HG02852 (cell line): ENCODE data around the gene COL16A1.

Source experiments
- ATAC-seq: cut with Tn5 transposase; IDR thresholded peaks from one replicate; pipeline ENCODE4 v1.9.1; 2021; ENCODE audit warnings: mild to moderate bottlenecking, moderate library complexity; ENCODE audit not compliant: unreplicated experiment

Gene COL16A1

GRCh38 chr1:31627301-31627929 lies 76.4 kb downstream of the COL16A1 start:
- ATAC-seq: no peak

DNA sequence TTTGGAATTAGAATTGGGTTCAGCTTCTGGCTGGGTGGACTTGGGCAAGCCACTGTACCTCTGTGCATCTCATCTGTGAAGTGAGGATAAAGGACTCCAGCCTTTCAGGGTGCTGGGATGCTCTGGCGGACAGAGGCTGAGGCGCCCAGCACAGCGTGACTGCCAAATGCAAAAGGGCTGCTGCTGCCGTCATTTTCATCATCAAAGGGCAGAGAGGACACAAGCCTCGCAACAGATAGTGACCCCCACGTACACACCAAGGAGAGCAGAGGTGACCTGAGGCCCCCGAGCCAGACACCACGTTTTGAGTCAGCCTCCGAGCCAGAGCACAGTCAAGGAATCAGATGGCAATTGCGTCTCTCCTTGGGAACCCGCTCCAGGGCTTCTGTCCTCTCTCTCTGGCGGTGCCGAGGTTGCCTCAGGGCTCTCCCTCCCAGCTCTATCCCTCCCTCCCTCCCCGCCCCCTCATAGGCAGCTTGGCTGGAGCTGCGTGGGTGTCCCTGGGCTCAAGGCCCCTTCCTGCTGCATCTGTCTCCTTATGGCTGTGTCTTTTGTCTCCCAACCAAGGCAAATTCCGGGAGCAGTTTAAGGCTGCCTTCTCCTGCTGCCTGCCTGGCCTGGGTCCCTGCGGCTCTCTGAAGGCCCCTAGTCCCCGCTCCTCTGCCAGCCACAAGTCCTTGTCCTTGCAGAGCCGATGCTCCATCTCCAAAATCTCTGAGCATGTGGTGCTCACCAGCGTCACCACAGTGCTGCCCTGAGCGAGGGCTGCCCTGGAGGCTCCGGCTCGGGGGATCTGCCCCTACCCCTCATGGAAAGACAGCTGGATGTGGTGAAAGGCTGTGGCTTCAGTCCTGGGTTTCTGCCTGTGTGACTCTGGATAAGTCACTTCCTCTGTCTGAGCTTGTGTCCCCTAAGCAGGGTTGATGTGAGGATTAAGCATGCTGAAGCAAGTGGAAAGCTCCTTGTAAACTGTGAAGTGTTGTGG lies 77.3 kb downstream of the COL16A1 start:
- no peak for ATAC-seq

GRCh38 chr1:31625561-31626222 lies 78.1 kb downstream of the COL16A1 start:
- no peak for ATAC-seq

DNA sequence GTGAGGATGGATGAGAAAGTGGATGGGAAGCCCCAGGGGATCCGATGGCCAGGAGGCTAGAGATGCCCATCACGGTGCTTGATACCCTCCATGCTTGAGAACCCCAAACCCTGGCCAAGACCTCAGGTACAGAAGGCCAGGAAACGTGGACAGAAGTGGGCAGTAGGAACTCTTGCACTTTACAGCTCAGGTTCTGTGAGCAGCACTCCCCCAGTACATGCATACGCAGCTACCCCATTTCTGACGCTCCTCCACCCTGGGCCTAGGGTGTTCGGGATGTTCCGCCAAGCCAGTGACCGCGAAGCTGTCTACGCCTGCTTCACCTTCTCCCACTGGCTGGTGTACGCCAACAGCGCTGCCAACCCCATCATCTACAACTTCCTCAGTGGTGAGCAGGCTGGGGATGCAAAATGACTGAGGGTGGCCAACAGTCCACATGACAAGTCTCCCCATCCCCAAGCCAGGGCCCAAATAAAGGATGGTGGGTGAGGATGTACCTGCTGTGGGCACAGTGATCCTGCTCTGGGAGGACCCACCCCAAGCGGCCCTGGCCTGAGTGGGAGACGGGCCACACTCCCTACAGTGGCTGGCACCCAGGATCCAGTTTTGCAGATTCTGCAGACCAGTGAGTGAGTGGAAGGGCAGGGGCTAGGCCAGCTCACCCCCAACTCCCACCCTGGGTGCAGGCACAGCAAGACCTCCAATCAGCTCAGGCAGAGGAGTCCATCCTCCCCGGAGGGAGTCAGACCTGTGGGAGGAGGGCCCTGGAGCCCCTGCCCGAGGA lies 78.9 kb downstream of the COL16A1 start:
- no peak for ATAC-seq

DNA sequence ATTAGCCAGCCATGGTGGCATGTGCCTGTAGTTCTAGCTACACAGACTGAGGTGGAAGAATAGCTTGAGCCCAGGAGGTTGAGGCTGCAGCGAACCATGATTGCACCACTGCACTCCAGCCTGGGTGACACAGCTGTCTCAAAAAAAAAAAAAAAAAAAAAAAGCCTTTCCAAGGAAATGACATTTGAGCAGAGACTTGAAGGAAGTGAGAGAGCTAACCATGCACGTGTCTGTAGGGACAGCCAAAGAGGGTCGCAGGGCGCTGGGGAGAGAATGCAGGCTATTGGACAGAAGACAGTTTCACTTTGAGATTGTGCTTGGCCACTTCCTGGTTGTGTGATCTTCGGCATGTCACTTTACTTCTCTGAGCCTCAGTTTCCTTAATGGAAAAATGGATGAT lies 79.5 kb downstream of the COL16A1 start:
- ATAC-seq: no peak

DNA sequence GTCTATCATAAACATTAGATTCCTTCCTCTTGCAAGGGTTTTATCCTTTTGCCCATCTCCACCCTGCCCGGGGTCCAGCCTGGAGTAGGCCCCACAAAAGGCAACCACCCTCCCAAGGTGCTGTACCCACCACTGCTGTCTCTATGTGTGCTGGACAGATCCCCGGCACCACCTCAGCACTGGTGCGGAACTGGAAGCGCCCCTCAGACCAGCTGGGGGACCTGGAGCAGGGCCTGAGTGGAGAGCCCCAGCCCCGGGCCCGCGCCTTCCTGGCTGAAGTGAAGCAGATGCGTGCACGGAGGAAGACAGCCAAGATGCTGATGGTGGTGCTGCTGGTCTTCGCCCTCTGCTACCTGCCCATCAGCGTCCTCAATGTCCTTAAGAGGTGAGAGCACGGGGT lies 80.5 kb downstream of the COL16A1 start:
- no peak for ATAC-seq

DNA sequence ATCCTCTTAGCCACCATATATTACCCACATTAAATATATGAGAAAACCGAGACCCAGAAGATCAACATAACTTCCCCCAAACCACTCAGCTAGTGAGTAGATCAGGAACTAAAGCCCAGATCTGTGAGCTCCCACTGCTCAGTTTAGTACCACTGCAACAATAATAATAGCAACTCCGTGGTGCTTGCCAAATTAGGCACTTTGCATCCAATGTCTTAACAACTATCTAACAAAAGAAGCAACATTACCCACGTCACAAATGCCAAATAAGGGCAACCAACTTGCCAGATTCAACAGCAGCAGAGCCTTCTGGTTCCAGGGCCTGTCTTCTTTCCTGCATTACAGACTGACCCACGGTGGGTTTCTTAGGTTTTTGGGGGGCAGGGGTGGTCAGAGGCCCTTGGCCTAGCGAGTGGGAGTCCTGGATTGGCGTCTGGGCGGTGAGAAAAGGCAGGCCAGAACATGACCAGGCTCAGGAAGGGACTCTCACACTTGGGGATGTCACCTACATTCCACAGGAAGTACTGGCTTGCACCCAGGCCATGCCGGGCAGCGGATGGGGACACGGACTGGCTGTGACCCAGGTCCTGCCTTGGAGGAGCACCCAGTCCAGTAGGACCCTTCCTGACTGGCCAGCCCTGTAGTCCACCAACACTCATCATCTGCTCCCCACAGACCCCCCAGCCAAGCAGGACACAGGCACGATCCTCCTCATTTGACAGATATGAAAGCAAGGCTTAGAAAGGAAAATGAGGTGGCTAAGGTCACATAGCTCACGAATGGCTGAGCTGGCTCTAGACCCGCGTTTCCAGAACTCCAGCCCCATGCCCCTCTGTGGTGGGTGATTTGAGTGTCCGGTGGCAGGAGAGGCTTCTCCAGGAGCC lies 81.7 kb downstream of the COL16A1 start:
- no peak for ATAC-seq

DNA sequence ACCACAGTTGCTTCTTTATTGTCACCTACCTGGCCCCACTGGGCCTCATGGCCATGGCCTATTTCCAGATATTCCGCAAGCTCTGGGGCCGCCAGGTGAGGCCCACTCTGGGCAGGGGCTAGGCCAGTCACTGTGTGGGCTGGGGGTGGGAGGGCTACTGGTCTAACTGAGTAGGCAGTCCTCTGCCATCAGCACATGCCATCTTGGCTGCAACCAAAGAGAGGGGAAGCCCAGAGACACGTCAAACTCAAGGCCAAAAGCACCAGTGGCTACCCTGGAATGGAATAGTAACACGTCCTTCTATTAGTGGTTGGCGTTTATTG lies 82.4 kb downstream of the COL16A1 start:
- no peak for ATAC-seq

GRCh38 chr1:31620631-31621497 lies 83.0 kb downstream of the COL16A1 start:
- no peak for ATAC-seq

DNA sequence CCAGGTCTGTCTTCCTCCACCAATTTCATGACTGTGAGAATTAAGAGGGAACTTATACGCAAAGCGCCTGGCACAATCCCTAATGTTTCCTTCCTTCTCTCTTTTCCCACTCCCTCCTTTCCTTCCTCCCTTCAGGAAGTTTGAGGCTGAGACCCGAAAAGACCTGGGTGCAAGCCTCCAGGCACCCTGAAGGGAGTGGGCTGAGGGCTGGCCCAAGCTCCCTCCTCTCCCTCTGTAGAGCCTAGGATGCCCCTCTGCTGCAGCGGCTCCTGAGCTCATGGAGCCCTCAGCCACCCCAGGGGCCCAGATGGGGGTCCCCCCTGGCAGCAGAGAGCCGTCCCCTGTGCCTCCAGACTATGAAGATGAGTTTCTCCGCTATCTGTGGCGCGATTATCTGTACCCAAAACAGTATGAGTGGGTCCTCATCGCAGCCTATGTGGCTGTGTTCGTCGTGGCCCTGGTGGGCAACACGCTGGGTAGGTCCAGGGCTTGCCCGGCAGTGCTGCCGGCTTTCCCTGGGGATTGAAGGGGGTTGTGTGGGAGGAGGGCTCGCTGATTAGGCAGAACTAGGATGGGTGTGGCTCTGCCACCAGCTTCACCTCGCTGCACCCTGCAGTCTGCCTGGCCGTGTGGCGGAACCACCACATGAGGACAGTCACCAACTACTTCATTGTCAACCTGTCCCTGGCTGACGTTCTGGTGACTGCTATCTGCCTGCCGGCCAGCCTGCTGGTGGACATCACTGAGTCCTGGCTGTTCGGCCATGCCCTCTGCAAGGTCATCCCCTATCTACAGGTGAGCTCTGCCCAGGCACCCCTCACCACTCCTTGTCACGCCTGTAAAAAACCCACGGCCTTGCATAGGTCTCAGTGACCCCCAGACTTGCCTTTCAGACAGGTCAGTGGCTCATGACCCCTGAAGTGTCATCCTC lies 84.6 kb downstream of the COL16A1 start:
- no peak for ATAC-seq

DNA sequence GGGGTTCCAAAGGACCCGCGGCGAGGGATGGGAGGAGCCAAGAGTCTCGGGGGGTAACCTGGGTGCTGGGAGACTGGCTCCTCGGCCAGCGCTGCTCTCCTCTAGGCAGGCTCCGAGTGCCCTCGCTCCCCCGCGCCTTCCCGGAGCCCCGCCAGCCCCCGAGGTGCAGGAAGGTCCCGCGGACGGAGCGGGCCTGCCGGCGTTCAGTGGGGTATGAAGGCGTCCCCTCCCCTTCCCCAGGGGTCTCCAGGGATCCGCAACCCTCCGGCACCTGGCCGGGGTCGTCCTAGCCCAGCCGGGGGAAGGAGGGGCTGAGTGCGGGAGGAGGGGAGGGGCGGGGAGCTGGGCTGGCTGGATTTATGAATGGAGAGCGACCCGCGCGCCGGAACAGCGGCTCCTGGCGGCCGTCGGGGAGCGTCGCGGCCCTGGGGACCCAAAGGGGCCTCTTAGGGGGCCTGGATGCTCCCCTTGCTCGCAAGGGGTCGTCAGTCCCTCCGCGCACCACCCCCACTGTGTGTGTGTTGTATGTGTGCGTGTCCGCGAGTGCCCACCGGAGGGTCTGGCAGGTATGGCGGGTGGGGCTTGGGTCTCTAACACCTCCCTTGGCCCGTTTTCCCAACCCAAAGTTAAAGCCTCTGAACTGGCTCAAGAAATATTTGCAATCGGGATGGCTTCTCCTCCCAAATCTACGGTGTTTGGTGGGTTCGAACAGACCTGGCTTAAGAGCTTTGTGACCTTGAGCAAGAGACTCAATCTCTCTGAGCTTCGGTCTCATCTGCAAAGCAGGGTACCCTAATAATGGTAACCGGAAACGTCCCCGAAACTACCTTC lies 85.7 kb downstream of the COL16A1 start:
- no peak for ATAC-seq

- ATAC-seq: no peak
These were observed 86.5 kb downstream of the COL16A1 start, which contains the start of gene HCRTR1 for GRCh38 chr1:31617218-31617915. Gene HCRTR1 (plus strand): TSS chr1:31617689. CDS start chr1:31619193, 1,504 bp downstream.

- no peak for ATAC-seq
These were observed 87.9 kb downstream of the COL16A1 start for GRCh38 chr1:31615939-31616338.

- no peak for ATAC-seq
These were observed 88.4 kb downstream of the COL16A1 start for GRCh38 chr1:31615414-31615813.

DNA sequence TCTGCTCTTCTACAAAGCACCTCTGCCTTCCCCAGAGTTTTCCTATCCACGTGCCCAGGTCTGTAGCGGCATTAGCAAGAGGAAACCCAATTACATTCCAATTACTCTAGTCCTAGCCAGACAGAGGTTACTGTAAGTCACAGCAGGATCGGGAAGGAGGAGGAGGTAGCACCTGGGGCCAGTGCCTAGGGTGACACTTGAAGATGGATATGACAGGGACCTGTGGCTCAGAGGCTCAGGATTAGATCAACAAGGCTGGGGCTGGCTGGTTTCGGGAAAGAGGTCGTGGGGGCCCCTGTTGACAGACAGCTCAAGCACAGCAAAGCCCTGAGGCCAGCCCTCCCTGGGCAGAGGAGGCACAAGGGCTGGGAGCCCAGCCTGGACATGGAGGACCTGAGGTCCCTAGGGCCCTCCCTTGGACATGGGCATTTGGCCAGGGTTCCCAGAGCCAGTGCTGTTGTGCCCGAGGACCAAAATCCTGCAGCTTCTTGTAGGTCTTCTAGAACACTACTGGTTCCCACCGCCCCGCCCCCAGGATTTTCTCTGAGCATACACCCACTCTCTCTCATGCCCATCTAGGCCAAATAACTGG lies 89.3 kb downstream of the COL16A1 start:
- ATAC-seq: no peak

GRCh38 chr1:31609514-31610118 lies 94.2 kb downstream of the COL16A1 start:
- no peak for ATAC-seq
